ES-I3 (cell line): ENCODE results near the gene CBX6.
"Not testable (repeated sequence)": the region's sequence is repeated elsewhere in the genome, so short reads cannot be mapped to it uniquely, and the experiment has no call there.

ENCODE experiments used
- H3K36me3 ChIP-seq: 2 replicates; pipeline ENCODE4 v1.6.1; 2013; ENCODE audit warnings: mild to moderate bottlenecking, low read length, control low read depth, moderate library complexity; ENCODE audit not compliant: insufficient read depth
- H3K4me1 ChIP-seq: 2 replicates; pipeline ENCODE4 v1.6.1; 2013; ENCODE audit warnings: mild to moderate bottlenecking, control low read depth, low read length; ENCODE audit not compliant: insufficient read depth
- H3K9ac ChIP-seq: 2 replicates; pipeline ENCODE4 v1.6.1; 2013; ENCODE audit warnings: low read depth, mild to moderate bottlenecking, low read length, moderate library complexity
- H3K9me3 ChIP-seq: 2 replicates; pipeline ENCODE4 v1.6.1; 2013; ENCODE audit warnings: mild to moderate bottlenecking, low read length, moderate library complexity; ENCODE audit not compliant: control insufficient read depth, insufficient read depth

The CBX6 gene

DNA sequence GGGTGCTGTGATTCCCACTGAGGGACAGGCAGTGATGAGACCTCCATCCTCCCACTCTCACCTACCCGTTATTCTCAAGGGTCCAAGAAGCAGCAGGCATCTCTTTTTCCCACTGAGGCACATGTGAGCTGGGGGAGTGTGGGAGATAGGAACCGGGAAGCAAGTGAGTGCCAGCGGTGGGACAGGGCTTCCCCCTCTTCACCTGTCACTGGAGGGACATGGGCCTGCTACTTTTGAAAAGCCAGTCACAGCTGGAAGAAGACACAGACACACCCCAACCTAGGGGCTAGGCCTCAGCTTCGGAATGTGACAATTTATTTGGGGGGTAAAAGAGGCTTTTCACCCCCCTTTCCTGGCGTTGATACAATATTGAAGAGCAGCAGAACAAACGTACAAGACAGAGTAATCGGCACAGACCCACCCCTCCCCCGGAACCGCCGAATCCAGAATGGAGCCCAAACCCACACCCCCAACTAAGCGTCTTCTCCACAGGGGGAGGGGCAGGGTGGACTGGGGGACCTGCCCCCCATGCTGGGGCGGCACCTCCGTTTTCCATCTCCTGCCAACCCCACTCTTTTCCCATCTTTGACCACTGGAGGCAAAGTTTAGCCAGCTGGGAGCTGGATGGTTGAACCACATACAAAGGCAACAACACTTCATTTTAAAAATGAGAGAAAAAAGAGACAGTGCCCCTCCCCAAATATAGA is 10.7 kb downstream of the CBX6 start:
- no peak overlapping the region for H3K9ac ChIP-seq
- H3K36me3 ChIP-seq: no peaks in the 10 kb centered on the region
- no peaks in the 10 kb centered on the region for H3K9me3 ChIP-seq
- peaks cover 14% of the 10 kb centered on the region; the same call in 1 of the 2 replicates for H3K4me1 ChIP-seq

DNA sequence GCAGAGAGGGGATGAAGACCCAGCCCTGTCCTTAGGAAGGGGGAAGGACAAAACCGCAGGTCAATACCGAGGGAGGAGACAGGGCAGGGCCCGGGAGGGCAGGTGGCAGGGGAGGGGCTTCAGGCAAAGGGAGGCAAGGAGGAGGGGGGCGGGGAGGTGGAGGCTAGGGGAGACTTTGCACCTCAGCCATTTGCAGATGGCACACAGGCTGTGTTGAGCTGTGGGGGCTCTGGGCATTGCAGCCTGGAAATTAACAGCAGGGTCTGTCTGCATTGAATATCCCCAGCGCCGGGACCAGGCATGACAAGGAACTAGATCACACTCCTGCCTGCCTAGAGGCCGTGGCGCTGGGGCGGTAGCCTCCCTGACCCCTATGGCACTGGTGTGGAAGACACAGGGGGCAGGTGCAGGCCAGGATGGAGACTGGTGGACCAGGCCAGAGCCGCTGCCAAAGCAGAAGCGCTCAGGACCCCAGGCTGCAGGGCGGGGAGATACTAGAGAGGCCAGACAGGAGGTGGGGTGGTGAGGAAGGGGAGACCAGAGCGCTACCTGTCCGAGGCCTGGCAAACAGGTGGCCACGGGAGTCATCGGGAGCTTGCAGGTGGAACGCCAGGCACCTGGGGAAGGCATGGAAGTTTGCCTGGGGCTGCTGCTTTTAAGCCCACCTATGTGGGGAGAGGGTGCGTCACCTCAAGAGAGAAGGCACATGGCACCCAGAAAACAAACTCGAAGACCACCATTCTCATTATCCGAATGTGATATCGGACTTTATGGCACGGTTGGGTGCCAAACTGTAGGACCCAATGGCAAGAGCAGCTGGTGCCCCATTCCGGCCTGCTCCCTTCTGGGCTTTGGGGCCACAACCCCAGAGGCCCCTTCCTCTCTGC is 11.5 kb downstream of the CBX6 start:
- H3K36me3 ChIP-seq: no peaks in the 10 kb centered on the region
- peaks cover 14% of the 10 kb centered on the region; the same call in 1 of the 2 replicates for H3K4me1 ChIP-seq
- no peaks in the 10 kb centered on the region for H3K9me3 ChIP-seq
- no peak overlapping the region for H3K9ac ChIP-seq

DNA sequence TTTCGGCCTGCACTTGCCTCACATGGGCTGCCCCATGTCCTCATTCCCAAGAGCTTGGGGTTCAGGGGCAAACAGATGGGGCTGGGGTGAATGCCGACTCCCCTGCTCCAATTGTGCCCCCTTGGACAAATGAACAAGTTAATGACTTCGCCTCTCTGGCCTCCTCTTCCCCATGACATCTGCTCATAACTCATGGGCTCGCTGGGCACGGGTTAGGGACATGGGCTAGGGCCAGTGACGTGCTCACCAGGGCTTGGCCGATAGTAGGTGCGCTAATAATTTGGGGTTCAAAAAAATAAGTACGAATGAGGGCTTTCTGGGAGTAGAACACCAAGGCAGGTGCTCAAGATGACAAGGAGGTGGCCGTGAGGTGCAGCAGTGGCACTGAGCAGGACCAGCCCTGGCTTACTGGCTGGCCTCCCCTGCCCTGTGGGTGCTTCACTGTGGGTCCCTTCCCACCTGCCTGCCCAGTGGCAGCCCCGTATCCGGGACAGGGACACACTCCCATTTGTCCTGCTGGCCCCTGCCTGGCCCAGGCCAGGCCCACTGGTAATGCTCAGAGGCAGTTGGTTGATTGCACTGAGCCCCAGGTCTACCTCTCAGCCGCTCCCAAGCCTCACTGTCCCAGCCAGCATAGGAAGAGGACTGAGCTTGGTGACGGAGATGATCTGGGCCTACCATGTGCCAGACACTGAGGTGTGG is 12.3 kb downstream of the CBX6 start:
- no peaks in the 10 kb centered on the region for H3K36me3 ChIP-seq
- no peak overlapping the region for H3K9ac ChIP-seq
- H3K4me1 ChIP-seq: peaks cover 10% of the 10 kb centered on the region; the same call in 1 of the 2 replicates

DNA sequence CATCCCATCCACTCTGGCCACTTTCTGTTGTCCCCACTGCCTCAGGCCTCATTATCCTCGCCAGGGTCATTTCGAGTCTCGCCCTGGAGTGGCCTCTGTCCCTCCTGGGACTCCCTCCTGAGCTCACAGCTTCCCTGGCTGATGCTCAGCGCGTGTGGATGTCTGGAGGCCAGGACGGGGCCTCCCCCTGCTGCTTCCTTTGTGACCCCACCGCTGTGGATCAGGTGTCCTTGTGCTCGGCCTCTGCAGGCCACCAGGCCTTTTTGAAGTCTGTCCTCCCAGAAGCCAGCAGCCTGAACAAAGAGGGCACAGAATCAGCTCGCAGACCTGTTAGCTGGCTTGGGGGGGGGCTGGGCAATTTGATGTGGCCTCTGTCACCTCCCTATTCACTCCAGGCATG is 13.5 kb downstream of the CBX6 start:
- Histone ChIP-seq H3K9me3 (no peaks in the 10 kb centered on the region), H3K4me1 (peaks cover 2% of the 10 kb centered on the region; the same call in 1 of the 2 replicates), H3K36me3 (no peaks in the 10 kb centered on the region), H3K9ac (no peak overlapping the region)

More for the DNA sequence above, 12.3 kb downstream of the CBX6 start:
- H3K9me3 ChIP-seq: no peaks in the 10 kb centered on the region

DNA sequence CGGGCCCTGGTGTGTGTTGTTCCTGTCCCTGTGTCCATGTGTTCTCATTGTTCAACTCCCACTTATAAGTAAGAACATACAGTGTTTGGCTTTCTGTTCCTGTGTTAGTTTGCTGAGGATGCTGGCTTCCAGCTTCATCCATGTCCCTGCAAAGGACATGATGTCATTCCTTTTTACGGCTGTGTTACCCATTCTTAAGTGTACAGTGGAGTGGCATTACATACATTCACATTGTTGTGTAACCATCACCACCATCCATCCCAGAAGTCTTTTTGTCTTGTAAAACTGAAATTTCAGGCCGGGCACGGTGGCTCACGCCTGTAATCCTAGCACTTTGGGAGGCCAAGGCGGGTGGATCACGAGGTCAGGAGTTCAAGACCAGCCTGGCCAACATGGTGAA is 17.5 kb downstream of the CBX6 start:
- H3K4me1 ChIP-seq: peaks cover 11% of the 10 kb centered on the region; the same call in 1 of the 2 replicates
- H3K9me3 ChIP-seq, H3K9ac ChIP-seq, H3K36me3 ChIP-seq: not testable (repeated sequence)

DNA sequence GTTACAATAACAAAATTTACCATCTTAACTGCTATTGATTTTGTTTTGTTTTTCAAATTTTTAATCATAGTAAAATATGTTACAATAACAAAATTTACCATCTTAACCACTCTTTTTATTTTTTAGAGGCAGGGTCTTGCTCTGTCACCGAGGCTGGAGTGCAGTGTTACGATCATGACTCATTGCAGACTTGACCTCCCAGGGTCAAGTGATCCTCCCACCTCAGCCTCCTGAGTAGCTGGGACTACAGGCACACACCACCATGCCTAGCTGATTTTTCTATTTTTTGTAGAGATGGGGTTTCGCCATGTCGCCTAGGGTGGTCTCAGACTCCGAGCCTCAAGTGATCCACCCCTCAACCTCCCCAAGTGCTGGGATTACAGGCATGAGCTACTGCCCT is 18.1 kb downstream of the CBX6 start:
- H3K9ac ChIP-seq, H3K9me3 ChIP-seq, H3K36me3 ChIP-seq: not testable (repeated sequence)
- H3K4me1 ChIP-seq: peaks cover 11% of the 10 kb centered on the region; the same call in 1 of the 2 replicates

DNA sequence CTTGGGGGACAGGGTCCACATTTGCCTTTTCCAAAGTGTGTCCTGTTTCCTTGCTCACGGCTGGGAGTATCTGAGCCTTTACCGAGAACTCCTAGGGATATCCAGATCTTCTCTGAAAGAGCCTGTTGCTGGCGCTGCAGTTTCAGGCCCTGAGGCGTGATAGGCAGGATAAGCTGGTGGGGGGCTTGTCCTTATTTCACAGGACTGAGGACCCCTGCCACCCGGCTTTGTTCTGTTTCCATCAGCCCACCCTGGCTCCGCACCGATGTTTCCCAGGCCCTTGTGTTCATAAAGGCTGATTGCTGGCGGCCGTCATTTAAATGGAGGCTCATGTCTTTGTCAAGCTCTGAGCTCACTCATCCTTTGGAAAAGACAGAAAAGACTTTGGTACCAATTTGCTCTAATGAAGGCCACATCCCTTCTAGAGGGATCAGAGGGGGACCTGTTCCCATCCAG is 18.8 kb downstream of the CBX6 start:
- Histone ChIP-seq H3K36me3 (no peaks in the 10 kb centered on the region), H3K9me3 (no peaks in the 10 kb centered on the region), H3K9ac (no peak overlapping the region), H3K4me1 (peaks cover 11% of the 10 kb centered on the region; the same call in 1 of the 2 replicates)

DNA sequence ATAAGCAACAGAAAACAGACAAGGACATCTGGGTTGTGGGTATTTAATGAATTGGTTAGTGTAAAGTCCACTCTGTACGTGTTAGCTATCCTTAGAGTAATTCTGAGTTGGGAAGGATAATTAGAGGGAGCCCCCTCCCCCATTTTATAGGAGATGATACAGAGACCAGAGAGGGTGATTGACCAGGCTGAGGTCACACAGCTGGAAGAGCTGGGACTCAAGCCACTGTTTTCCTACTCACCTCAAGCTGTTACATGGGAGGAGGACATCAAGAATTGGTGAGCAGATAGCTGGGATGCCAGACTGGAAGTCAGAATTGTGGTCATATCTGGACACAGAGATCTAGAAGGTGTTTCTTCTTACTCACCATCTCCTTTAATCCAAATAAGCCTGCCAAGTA is 19.5 kb downstream of the CBX6 start:
- Histone ChIP-seq H3K9ac (no peak overlapping the region), H3K9me3 (no peaks in the 10 kb centered on the region), H3K36me3 (no peaks in the 10 kb centered on the region), H3K4me1 (peaks cover 11% of the 10 kb centered on the region; the same call in 1 of the 2 replicates)

DNA sequence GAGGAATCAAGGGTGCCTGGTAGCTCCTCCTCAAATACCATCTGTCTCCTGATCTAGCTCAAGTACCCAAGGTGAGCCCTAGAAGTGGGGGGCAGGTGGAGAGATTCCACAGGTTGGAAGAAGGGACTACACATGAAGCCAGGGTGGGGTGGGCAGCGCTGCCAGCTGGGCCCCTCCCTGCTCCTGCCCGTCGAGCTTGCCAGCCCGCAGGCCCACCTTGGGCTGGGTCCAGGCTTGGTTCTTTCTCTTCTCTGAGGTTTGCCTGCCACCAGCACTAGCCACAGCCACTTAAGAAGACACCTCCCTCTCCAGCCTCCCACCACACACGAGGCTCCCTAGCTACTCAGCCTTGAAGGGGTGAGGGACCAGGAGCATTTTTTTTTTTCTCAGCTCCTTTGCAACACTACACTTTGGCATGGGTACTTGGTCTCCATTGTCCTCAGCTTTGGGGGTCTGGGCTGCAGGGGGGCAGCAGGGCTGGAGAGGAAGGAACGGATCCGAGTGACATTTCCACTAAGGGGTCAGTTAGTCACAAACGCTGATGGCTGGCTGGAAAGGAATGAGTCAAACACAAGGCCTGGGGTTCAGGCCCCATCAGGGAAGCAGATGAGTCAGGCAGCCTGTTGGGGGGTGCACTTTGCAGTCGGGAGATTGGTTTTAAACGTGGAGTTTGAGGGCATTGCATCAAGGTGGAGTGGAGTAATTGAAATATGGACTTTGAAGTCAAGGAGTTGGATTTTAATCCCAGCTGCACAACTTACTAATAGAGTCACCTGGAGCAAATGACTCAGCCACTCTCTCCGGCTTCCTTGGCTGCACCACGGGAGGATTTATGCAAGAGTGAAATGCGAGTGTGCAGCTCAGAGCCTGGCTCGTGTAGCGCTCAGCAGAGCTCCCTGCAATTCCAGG is 20.8 kb downstream of the CBX6 start:
- H3K9ac ChIP-seq: no peak overlapping the region
- H3K9me3 ChIP-seq: no peaks in the 10 kb centered on the region
- peaks cover 11% of the 10 kb centered on the region; the same call in 1 of the 2 replicates for H3K4me1 ChIP-seq
- no peaks in the 10 kb centered on the region for H3K36me3 ChIP-seq

DNA sequence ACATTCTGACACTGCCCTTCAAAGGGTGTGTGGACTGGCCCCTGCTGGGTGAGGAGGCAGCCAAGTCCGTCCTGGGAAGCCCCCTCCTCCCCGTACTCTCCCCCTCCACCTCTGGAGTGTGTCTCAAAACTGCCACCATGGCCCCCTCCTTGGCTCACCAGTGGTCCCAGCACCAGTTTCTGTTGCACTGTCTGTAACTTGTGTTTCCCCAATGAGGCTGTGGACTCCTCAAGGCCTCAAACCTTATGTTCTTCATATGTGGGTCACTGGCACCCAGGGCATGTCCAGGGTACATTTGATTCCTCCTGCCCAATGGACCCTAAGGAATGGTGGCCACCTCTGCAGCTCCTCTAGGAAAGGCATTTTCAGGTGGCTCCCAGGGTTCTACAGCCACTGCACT is 21.6 kb downstream of the CBX6 start:
- Histone ChIP-seq H3K9ac (no peak overlapping the region), H3K36me3 (no peaks in the 10 kb centered on the region), H3K9me3 (no peaks in the 10 kb centered on the region), H3K4me1 (peaks cover 11% of the 10 kb centered on the region; the same call in 1 of the 2 replicates)

DNA sequence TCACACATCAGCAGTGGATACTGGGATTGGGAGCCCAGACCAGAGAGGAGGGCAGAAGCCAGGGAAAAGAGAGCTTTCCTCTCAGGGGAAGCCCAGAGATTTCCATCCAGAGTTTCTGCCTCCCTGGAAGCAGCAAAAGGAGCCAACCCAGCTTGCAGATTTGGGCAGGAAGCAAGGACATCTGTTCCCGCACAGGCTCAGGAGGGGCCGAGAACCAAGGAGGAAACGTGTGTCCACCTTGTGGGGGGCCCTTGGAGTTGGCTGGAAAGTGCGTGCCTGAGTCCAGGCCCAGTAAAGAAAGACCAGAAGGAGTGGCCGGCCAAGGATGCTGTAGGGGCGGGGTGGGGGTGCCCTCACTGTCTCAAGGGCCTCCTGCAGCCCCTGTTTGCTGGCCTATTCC is 22.2 kb downstream of the CBX6 start:
- no peaks in the 10 kb centered on the region for H3K36me3 ChIP-seq
- H3K4me1 ChIP-seq: peaks cover 11% of the 10 kb centered on the region; the same call in 1 of the 2 replicates
- H3K9ac ChIP-seq: no peak overlapping the region
- H3K9me3 ChIP-seq: no peaks in the 10 kb centered on the region

DNA sequence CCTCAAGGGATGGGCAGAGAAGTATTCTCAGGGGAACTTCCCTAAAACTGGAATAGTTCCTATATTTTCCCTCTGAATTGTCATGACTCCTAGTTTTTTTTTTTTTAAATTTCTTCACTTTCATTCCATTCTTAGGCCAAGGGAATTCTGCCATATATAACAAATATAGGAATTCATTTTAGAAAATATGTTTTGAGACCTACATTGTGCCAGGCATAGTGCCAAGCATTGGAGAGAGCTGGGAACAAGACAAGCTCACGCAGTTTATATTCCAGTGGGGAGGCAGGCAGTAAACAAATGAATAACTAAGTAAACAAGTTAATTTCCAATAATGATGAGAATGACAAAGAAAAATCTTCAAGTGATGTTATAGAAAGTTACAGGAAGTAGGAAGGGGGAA is 25.6 kb downstream of the CBX6 start:
- no peaks in the 10 kb centered on the region for H3K9me3 ChIP-seq
- no peak overlapping the region for H3K9ac ChIP-seq
- H3K4me1 ChIP-seq: 0 out of 2 replicates have a peak, but pooled peaks cover 3% of the 10 kb centered on the region
- no peaks in the 10 kb centered on the region for H3K36me3 ChIP-seq

DNA sequence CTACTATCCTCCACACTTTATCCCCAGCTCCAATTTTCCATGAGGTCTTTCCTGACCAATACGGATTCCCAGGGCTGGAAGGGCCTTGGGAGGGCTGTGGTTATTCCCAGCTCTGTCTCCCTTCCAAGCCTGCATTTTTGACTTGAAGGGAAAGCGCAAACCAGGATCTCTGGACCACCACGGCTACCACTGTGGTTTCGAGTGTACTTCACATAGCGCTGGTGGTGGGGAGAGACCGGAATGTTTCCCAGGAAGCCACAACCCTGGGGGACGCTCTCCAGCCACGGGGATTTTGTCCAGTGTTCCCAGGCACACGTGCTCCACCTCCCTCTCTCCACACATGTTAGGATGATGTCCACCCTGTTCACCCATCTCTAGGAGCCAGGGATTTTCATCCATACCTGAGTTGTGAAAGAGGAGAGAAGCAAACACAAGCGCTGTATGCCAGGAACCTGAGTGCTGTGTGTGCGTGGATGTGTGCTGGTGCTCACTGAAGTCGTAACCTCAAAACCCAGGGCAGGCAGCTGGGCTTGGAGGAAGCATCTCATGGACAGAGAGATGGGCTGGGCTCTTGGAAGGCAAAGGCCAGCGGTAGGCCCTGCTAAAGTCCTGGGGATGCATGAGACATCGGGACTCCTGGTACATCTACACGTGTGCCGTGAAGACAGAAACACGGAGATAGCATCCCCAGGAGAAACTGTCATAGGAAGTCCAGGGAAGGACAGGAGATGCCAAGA is 26.8 kb downstream of the CBX6 start:
- H3K9ac ChIP-seq: no peak overlapping the region
- H3K4me1 ChIP-seq: 0 out of 2 replicates have a peak, but pooled peaks cover 4% of the 10 kb centered on the region
- no peaks in the 10 kb centered on the region for H3K36me3 ChIP-seq
- H3K9me3 ChIP-seq: no peaks in the 10 kb centered on the region
